ENCODE data around the gene PRR5.

PRR5 gene

GRCh38 chr22:44719586-44720368 lies 17.8 kb downstream of the PRR5 start:
- DNase-seq (ENCODE audit: low spot score), result no peak

- no peak for DNase-seq (ENCODE audit: low spot score)
Measured at GRCh38 chr22:44721213-44721612, 19.2 kb downstream of the PRR5 start.

- no peak for DNase-seq (ENCODE audit: low spot score)
Measured at GRCh38 chr22:44722611-44723010, 20.6 kb downstream of the PRR5 start.

- no peak for DNase-seq (ENCODE audit: low spot score)
Measured at GRCh38 chr22:44723801-44724200, 21.8 kb downstream of the PRR5 start.

GRCh38 chr22:44724416-44724815 lies 22.4 kb downstream of the PRR5 start:
- no peak for DNase-seq (ENCODE audit: low spot score)

- no peak for DNase-seq (ENCODE audit: low spot score)
Measured at GRCh38 chr22:44724859-44725258, 22.9 kb downstream of the PRR5 start.

GRCh38 chr22:44726439-44726838 lies 24.4 kb downstream of the PRR5 start:
- DNase-seq (ENCODE audit: low spot score), result no peak

- DNase-seq (ENCODE audit: low spot score), result no peak
Measured at GRCh38 chr22:44727148-44727547, 25.1 kb downstream of the PRR5 start.

- no peak for DNase-seq (ENCODE audit: low spot score)
Measured at GRCh38 chr22:44727709-44728108, 25.7 kb downstream of the PRR5 start.

- no peak for DNase-seq (ENCODE audit: low spot score)
Measured at GRCh38 chr22:44728761-44729324, 26.8 kb downstream of the PRR5 start.

- DNase-seq (ENCODE audit: low spot score), result no peak
Measured at GRCh38 chr22:44729391-44730021, 27.5 kb downstream of the PRR5 start.

GRCh38 chr22:44730022-44730393 lies 28.0 kb downstream of the PRR5 start:
- no peak for DNase-seq (ENCODE audit: low spot score)

GRCh38 chr22:44730490-44731356 lies 28.7 kb downstream of the PRR5 start:
- DNase-seq (ENCODE audit: low spot score), result no peak

GRCh38 chr22:44731357-44731970 lies 29.5 kb downstream of the PRR5 start:
- no peak for DNase-seq (ENCODE audit: low spot score)

GRCh38 chr22:44732017-44732561 lies 30.1 kb downstream of the PRR5 start:
- no peak for DNase-seq (ENCODE audit: low spot score)

- DNase-seq (ENCODE audit: low spot score), result no peak
Measured at GRCh38 chr22:44732661-44733060, 30.7 kb downstream of the PRR5 start.

GRCh38 chr22:44733426-44734106 lies 31.6 kb downstream of the PRR5 start:
- DNase-seq (ENCODE audit: low spot score), result no peak

GRCh38 chr22:44734278-44734677 lies 32.3 kb downstream of the PRR5 start:
- no peak for DNase-seq (ENCODE audit: low spot score)

- DNase-seq (ENCODE audit: low spot score), result no peak
Measured at GRCh38 chr22:44734801-44735517, 33.0 kb downstream of the PRR5 start.
